Ishikawa (cell line): ENCODE measurements around the gene BSG.

Source experiments
- CEBPB ChIP-seq: IDR thresholded peaks from 2 replicates; pipeline ENCODE4 v1.6.1; 2012
- CREB1 ChIP-seq: IDR thresholded peaks from 2 replicates; pipeline ENCODE4 v1.6.1; 2012; ENCODE audit warnings: low read depth
- EGR1 ChIP-seq: IDR thresholded peaks from 2 replicates; pipeline ENCODE4 v1.6.1; 2012
- EP300 ChIP-seq: IDR thresholded peaks from 2 replicates; pipeline ENCODE4 v1.6.1; 2012; ENCODE audit warnings: borderline replicate concordance
- FOXM1 ChIP-seq: IDR thresholded peaks from 2 replicates; pipeline ENCODE4 v1.6.1; 2012; ENCODE audit warnings: low read depth, borderline replicate concordance
- NFIC ChIP-seq: IDR thresholded peaks from 2 replicates; pipeline ENCODE4 v1.6.1; 2012
- RAD21 ChIP-seq: IDR thresholded peaks from 2 replicates; pipeline ENCODE4 v1.6.1; 2012; ENCODE audit warnings: low read depth
- TAF1 ChIP-seq: IDR thresholded peaks from 2 replicates; pipeline ENCODE4 v1.6.1; 2012; ENCODE audit warnings: low read depth, mild to moderate bottlenecking
- TCF12 ChIP-seq: IDR thresholded peaks from 2 replicates; pipeline ENCODE4 v1.6.1; 2012; ENCODE audit warnings: low read depth
- YY1 ChIP-seq: IDR thresholded peaks from 2 replicates; pipeline ENCODE4 v1.6.1; 2012; ENCODE audit warnings: low read depth
- ZBTB7A ChIP-seq: IDR thresholded peaks from 2 replicates; pipeline ENCODE4 v1.6.1; 2012; ENCODE audit warnings: low read depth
- TF ChIP-seq, protein P1 (sequence below): IDR thresholded peaks from 2 replicates; pipeline ENCODE4 v1.6.1; 2012; ENCODE audit warnings: low read depth, mild to moderate bottlenecking
- TF ChIP-seq, protein P2 (sequence below): IDR thresholded peaks from 2 replicates; pipeline ENCODE4 v1.6.1; 2012

DNA sequence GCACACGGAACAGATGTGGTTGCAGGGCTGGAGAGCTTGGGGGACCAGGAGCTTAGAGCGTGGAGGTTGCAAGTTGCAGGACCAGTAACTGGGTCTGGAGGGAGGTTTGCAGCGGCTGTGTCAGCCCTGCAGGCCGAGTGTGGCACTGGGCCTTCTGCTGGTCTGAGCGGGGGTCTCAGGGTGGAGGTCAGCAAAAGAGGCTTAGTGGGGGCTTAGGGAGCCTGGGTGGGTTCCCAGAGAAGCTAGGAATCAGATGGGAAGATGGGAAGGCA lies 11.5 kb downstream of the BSG start:
- TF ChIP-seq NFIC = no peak
- TF ChIP-seq TAF1 = no peak
- no peak for TF ChIP-seq TCF12
- TF ChIP-seq, protein P1, sequence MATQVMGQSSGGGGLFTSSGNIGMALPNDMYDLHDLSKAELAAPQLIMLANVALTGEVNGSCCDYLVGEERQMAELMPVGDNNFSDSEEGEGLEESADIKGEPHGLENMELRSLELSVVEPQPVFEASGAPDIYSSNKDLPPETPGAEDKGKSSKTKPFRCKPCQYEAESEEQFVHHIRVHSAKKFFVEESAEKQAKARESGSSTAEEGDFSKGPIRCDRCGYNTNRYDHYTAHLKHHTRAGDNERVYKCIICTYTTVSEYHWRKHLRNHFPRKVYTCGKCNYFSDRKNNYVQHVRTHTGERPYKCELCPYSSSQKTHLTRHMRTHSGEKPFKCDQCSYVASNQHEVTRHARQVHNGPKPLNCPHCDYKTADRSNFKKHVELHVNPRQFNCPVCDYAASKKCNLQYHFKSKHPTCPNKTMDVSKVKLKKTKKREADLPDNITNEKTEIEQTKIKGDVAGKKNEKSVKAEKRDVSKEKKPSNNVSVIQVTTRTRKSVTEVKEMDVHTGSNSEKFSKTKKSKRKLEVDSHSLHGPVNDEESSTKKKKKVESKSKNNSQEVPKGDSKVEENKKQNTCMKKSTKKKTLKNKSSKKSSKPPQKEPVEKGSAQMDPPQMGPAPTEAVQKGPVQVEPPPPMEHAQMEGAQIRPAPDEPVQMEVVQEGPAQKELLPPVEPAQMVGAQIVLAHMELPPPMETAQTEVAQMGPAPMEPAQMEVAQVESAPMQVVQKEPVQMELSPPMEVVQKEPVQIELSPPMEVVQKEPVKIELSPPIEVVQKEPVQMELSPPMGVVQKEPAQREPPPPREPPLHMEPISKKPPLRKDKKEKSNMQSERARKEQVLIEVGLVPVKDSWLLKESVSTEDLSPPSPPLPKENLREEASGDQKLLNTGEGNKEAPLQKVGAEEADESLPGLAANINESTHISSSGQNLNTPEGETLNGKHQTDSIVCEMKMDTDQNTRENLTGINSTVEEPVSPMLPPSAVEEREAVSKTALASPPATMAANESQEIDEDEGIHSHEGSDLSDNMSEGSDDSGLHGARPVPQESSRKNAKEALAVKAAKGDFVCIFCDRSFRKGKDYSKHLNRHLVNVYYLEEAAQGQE = no peak
- no peak for TF ChIP-seq EGR1
- TF ChIP-seq EP300 = no peak
- no peak for TF ChIP-seq YY1
- TF ChIP-seq FOXM1 = no peak
- no peak for TF ChIP-seq CREB1
- TF ChIP-seq ZBTB7A = no peak
- TF ChIP-seq, protein P2, sequence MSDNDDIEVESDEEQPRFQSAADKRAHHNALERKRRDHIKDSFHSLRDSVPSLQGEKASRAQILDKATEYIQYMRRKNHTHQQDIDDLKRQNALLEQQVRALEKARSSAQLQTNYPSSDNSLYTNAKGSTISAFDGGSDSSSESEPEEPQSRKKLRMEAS = no peak
- no peak for TF ChIP-seq RAD21
- TF ChIP-seq CEBPB = no peak
